OCI-LY7 (cell line): ENCODE measurements around the gene NBEAL2. TPM values are rescaled to one million over a fixed set of nuclear protein-coding genes. Genes with fewer than 3 reads are reported as not detected.

Source experiments
- BruUV-seq: library from RNA; stranded (reverse); fragments of 400-500 nt; replicated peaks from 2 replicates; lab custom pipeline; 2021; lab: Mats Ljungman, UMichigan
- CTCF ChIA-PET: fragments of 300-600 bp; sonication (Branson Sonifier 250); formaldehyde crosslinking; loops from one replicate; lab custom pipeline; 2022; ENCODE audit warnings: antibody characterized with exemption; ENCODE audit not compliant: unreplicated experiment; lab: Charles Lee
- POLR2A ChIA-PET: fragments of 300-600 bp; sonication (Branson Sonifier 250); formaldehyde crosslinking; loops from one replicate; lab custom pipeline; 2022; ENCODE audit warnings: antibody characterized with exemption; lab: Charles Lee
- DNase-seq: peaks from one replicate; pipeline ENCODE4 v3.0.0-alpha.2; 2015; ENCODE audit warnings: low spot score
- H2AFZ ChIP-seq: fragments of 200-600 bp; sonication (generic), shearing (Covaris generic); 2 replicates; pipeline ENCODE4 v1.6.1; 2014; ENCODE audit warnings: mild to moderate bottlenecking, antibody characterized with exemption, low read length, moderate library complexity
- H3K27ac ChIP-seq: fragments of 200-600 bp; sonication (generic); 2 replicates; pipeline ENCODE4 v1.5.1; 2014; ENCODE audit warnings: mixed run types, low read depth, mild to moderate bottlenecking, moderate library complexity, low read length, inconsistent platforms; ENCODE audit not compliant: poor library complexity, severe bottlenecking
- H3K36me3 ChIP-seq: fragments of 200-600 bp; sonication (generic); 2 replicates; pipeline ENCODE4 v1.6.1; 2014; ENCODE audit warnings: mild to moderate bottlenecking, antibody characterized with exemption, low read length, moderate library complexity, mixed read lengths; ENCODE audit not compliant: insufficient read depth
- H3K4me1 ChIP-seq: fragments of 200-600 bp; sonication (generic); 2 replicates; pipeline ENCODE4 v1.5.1; 2014; ENCODE audit warnings: mild to moderate bottlenecking, low read length; ENCODE audit not compliant: insufficient read depth, poor library complexity, severe bottlenecking
- H3K4me2 ChIP-seq: fragments of 200-600 bp; sonication (generic); 2 replicates; pipeline ENCODE4 v1.6.1; 2014; ENCODE audit warnings: mild to moderate bottlenecking, low read length
- H3K4me3 ChIP-seq: fragments of 200-600 bp; sonication (generic); 2 replicates; pipeline ENCODE4 v1.5.1; 2014; ENCODE audit warnings: mild to moderate bottlenecking, low read depth, low read length; ENCODE audit not compliant: poor library complexity, severe bottlenecking
- H3K79me2 ChIP-seq: fragments of 200-600 bp; sonication (generic); 2 replicates; pipeline ENCODE4 v1.6.1; 2016; ENCODE audit warnings: low read depth, mild to moderate bottlenecking, low read length, moderate library complexity, mixed read lengths; ENCODE audit not compliant: insufficient read depth
- H3K9me2 ChIP-seq: fragments of 200-600 bp; sonication (generic); 2 replicates; pipeline ENCODE4 v1.6.1; 2016; ENCODE audit warnings: mild to moderate bottlenecking, low read length, mixed read lengths; ENCODE audit not compliant: insufficient read depth
- H3K9me3 ChIP-seq: fragments of 200-600 bp; sonication (generic); 2 replicates; pipeline ENCODE4 v1.6.1; 2014; ENCODE audit warnings: mild to moderate bottlenecking, mixed run types, low read length, mixed read lengths
- H4K20me1 ChIP-seq: fragments of 200-600 bp; sonication (generic); 2 replicates; pipeline ENCODE4 v1.6.1; 2014; ENCODE audit warnings: mild to moderate bottlenecking, antibody characterized with exemption, low read length, moderate library complexity, mixed read lengths; ENCODE audit not compliant: insufficient read depth
- CTCF ChIP-seq: fragments of 200-600 bp; sonication (generic); conservative IDR thresholded peaks from 2 replicates; pipeline ENCODE4 v1.5.1; 2014; ENCODE audit warnings: mild to moderate bottlenecking, antibody characterized with exemption, low read length, moderate library complexity, mixed read lengths
- EZH2phosphoT487 ChIP-seq: fragments of 200-600 bp; sonication (generic); IDR thresholded peaks from 2 replicates; pipeline ENCODE4 v1.6.1; 2018; ENCODE audit warnings: low read depth, borderline replicate concordance, mild to moderate bottlenecking, mixed run types, antibody characterized with exemption, low read length, moderate library complexity, mixed read lengths
- intact Hi-C: fragments of 100-400 bp; cut with micrococcal nuclease; formaldehyde crosslinking; loops from one replicate; pipeline ENCODE4 v1.10.0; 2022; ENCODE audit not compliant: unreplicated experiment
- total RNA-seq, 2 experiments: library from RNA; depleted of rRNA in 1 of 2; stranded (reverse); fragments of >200 nt in 1 of 2; shearing (Covaris generic) in 1 of 2; gene quantifications; 2 replicates each; pipeline ENCODE4 v1.2.3, GENCODE V29; 2014 to 2022

Gene NBEAL2
- total RNA-seq, 2 experiments from 2014 or later: 74.9 to 149 TPM

DNA sequence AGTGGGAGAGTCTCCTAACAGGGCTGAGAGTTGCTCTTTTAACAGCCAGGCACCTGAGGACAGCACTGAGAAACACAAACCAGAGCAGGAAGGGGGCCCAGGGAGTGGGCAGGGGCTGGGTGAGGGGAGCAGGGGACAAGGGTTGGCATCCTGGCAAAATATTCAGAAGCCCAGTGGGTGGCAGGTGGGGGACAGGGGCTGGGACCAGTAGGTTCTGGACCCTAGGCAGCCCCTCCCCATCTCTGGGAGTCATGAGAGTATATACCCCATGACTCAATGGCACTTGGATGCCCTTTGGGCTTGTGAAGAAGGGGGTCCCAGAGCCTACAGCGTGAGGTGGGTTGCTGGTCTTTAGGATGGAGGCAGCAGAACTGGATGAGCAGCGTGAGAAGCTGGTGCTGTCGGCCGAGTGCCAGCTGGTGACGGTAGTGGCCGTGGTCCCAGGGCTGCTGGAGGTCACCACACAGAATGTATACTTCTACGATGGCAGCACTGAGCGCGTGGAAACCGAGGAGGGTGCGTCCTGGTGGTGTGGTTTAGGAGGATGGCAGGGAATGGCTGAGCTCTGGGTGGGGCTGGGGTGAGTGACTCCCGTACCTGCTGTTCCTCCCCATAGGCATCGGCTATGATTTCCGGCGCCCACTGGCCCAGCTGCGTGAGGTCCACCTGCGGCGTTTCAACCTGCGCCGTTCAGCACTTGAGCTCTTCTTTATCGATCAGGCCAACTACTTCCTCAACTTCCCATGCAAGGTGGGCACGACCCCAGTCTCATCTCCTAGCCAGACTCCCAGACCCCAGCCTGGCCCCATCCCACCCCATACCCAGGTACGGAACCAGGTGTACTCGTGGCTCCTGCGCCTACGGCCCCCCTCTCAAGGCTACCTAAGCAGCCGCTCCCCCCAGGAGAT is 24.2 kb downstream of the NBEAL2 start:
- POLR2A ChIA-PET: no interaction called here
- Histone ChIP-seq H3K4me2 (no peak overlapping the region), H3K79me2 (no peaks in the 10 kb centered on the region), H2AFZ (no peak overlapping the region), H3K9me3 (no peaks in the 10 kb centered on the region), H3K27ac (no peak overlapping the region), H3K9me2 (no peaks in the 10 kb centered on the region), H4K20me1 (no peaks in the 10 kb centered on the region), H3K4me3 (no peak overlapping the region), H3K36me3 (peaks cover 90% of the 10 kb centered on the region), H3K4me1 (peaks cover 3% of the 10 kb centered on the region)
- intact Hi-C loops: no loop called here
- TF ChIP-seq EZH2phosphoT487 (no peak), CTCF (no peak)
- no TSS peak for BruUV-seq
- DNase-seq: no peak
- CTCF ChIA-PET: no interaction called here

DNA sequence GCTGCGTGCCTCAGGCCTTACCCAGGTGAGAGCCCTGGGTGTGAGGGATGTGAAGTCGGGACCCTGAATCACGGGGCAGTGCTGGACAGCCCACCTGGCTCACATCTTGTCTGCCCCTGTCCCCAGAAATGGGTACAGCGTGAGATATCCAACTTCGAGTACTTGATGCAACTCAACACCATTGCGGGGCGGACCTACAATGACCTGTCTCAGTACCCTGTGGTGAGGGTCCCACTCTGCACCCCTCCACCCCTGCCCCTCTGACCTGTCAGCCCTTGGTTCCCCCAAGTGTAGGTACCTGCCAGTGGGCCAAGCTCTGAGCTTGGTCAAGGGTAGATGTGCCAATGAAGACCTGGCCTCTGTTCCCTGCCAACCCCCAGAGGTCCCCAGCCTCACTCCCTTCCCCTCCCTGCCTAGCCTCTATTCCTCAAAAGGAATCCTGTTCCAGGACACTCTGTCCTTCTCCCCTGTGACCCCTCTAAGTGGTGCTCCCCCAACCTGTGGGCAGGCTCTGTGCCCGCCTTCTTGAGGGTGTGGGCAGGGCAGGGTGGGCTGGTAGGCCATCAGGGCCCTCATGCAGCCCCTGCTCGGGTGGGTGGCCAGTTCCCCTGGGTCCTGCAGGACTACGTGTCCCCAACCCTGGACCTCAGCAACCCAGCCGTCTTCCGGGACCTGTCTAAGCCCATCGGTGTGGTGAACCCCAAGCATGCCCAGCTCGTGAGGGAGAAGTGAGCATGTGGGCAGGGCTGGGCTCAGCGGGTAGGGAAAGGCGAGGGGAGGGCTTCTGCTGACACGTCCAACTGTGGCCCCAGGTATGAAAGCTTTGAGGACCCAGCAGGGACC is 25.1 kb downstream of the NBEAL2 start:
- intact Hi-C loops: no loop called here
- DNase-seq: no peak
- H3K36me3 ChIP-seq: peaks cover 89% of the 10 kb centered on the region
- TF ChIP-seq EZH2phosphoT487 (no peak), CTCF (no peak)
- H3K79me2 ChIP-seq: no peaks in the 10 kb centered on the region
- peaks cover 11% of the 10 kb centered on the region for H3K4me1 ChIP-seq
- no peak overlapping the region for H2AFZ ChIP-seq
- ChIA-PET CTCF (no interaction called here), POLR2A (no interaction called here)
- H3K9me3 ChIP-seq: no peaks in the 10 kb centered on the region
- no peak overlapping the region for H3K27ac ChIP-seq
- no peaks in the 10 kb centered on the region for H3K9me2 ChIP-seq
- H3K4me2 ChIP-seq: no peak overlapping the region
- BruUV-seq: no TSS peak
- H3K4me3 ChIP-seq: no peak overlapping the region
- no peaks in the 10 kb centered on the region for H4K20me1 ChIP-seq
